MM.1S (cell line): ENCODE data around the gene MARVELD2.

Experiments
- CTCF ChIP-seq: fragments of 300-600 bp; sonication (generic); IDR thresholded peaks from 2 replicates; pipeline ENCODE4 v1.5.1; 2016; ENCODE audit warnings: antibody characterized with exemption, low read length, mixed read lengths
- EZH2 ChIP-seq: fragments of 300-600 bp; sonication (generic); optimal IDR thresholded peaks from 2 replicates; pipeline ENCODE3; 2017; ENCODE audit warnings: low read depth, mild to moderate bottlenecking, antibody characterized with exemption, low read length, mixed read lengths
- EZH2phosphoT487 ChIP-seq: fragments of 300-600 bp; sonication (generic); IDR thresholded peaks from 2 replicates; pipeline ENCODE4 v1.6.1; 2018; ENCODE audit warnings: antibody characterized with exemption, low read length

- no peak for TF ChIP-seq CTCF
- TF ChIP-seq EZH2phosphoT487 = no peak
- no peak for TF ChIP-seq EZH2
Observed at GRCh38 chr5:69369340-69370121, 45.4 kb upstream of the MARVELD2 start, which contains the start of the genes AK6, RAD17 and TAF9.
